Measurements from ENCODE around the gene RYR2. TPM values are rescaled to one million over a fixed set of nuclear protein-coding genes. Genes with fewer than 3 reads are reported as not detected.

Gene RYR2
- total and polyA plus RNA-seq, 2 of the 8 experiments (the other 6 are each of a cell fraction or from before 2014, with no cell fraction given) = 1.3 to 4.4 TPM

DNA sequence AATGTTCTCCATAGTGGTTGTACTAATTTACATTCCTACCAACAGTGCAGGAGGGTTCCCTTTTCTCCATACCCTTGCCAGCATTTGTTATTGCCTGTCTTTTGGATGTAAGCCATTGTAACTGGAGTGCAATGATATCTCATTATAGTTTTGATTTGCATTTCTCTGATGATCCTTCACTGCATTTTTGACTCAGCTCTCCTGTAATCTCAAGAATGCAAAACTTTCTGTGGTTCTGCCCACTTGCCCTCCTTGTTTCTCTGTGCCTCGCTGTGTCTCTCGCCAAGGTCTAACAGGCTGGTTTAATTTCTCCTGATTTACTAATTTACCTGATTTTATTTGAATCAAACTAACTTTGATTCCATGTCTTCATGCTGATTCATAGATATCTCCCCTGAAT is 440.8 kb downstream of the RYR2 start:
- no peaks in the 10 kb centered on the region for H3K23me2 ChIP-seq (ENCODE audit: low read depth, low read length)
- H2BK5ac ChIP-seq (ENCODE audit: low read depth, low read length) = no peak overlapping the region
- no peak overlapping the region for H4K8ac ChIP-seq (ENCODE audit: extremely low read depth, insufficient read depth, low read length)
- H3K79me1 ChIP-seq (ENCODE audit: low read depth, low read length) = no peaks in the 10 kb centered on the region
- H2AFZ ChIP-seq (ENCODE audit: low read length) = no peak overlapping the region
- H2BK15ac ChIP-seq (ENCODE audit: low read length) = no peak overlapping the region
- no peaks in the 10 kb centered on the region for H3K79me2 ChIP-seq (ENCODE audit: control insufficient read depth in 1 of 2, insufficient read depth in 2 of 2, low read length in 2 of 2)
- H3K4me2 ChIP-seq (ENCODE audit: insufficient read depth in 1 of 2, low read depth in 2 of 2, low read length in 2 of 2) = no peak overlapping the region
- DNase-seq (ENCODE audit: low read depth in 1 of 2, low spot score in 2 of 2) (no peak), FAIRE-seq (no peak)
- H3K27me3 ChIP-seq (replicated peaks in 1 of 4; ENCODE audit: control insufficient read depth in 3 of 4, extremely low read depth in 1 of 4, insufficient read depth in 3 of 4, low read length in 3 of 4) = no peaks in the 10 kb centered on the region
- no peak overlapping the region for H4K91ac ChIP-seq (replicated peaks; ENCODE audit: insufficient read length, low read length)
- no peak overlapping the region for H3K4ac ChIP-seq (replicated peaks; ENCODE audit: insufficient read length, low read depth, low read length)
- H3K23ac ChIP-seq (ENCODE audit: insufficient read length) = no peak overlapping the region
- no peaks in the 10 kb centered on the region for H3K4me1 ChIP-seq (replicated peaks in 1 of 4; ENCODE audit: control insufficient read depth in 3 of 4, insufficient read depth in 4 of 4, low read length in 3 of 4)
- ChIA-PET CTCF (ENCODE audit: partially characterized antibody) (no interaction called here), POLR2A (ENCODE audit: partially characterized antibody) (no interaction called here)
- no peak overlapping the region for H3K18ac ChIP-seq (ENCODE audit: extremely low read depth, low read length)
- no peak overlapping the region for H2BK20ac ChIP-seq (ENCODE audit: low read length)
- no peak overlapping the region for H3K4me3 ChIP-seq (ENCODE audit: extremely low read depth in 1 of 4, insufficient read depth in 2 of 4, low read depth in 3 of 4, low read length in 4 of 4)
- no peak overlapping the region for H3K27ac ChIP-seq (ENCODE audit: low read depth, low read length)
- no peak overlapping the region for H2BK120ac ChIP-seq (replicated peaks; ENCODE audit: low read depth, low read length)
- H2AK5ac ChIP-seq (ENCODE audit: low read depth, low read length) = no peak overlapping the region
- no peak overlapping the region for H3K14ac ChIP-seq (ENCODE audit: insufficient read length)
- no peak overlapping the region for H4K5ac ChIP-seq (ENCODE audit: insufficient read length, low read depth, low read length)
- no peaks in the 10 kb centered on the region for H3K36me3 ChIP-seq (ENCODE audit: control insufficient read depth in 2 of 4, insufficient read depth in 4 of 4, low read length in 3 of 4)
- no peak overlapping the region for H3K56ac ChIP-seq (replicated peaks; ENCODE audit: insufficient read length, low read depth, low read length)
- no peaks in the 10 kb centered on the region for H4K20me1 ChIP-seq (replicated peaks in 1 of 2; ENCODE audit: control insufficient read depth in 1 of 2, insufficient read depth in 2 of 2, low read length in 2 of 2)
- WGBS, 2 experiments (ENCODE audit: extremely low coverage in 1 of 2, insufficient coverage in 1 of 2, insufficient read length in 1 of 2, insufficient replicate concordance in 2 of 2, low coverage in 1 of 2, low lambda C conversion rate in 2 of 2, missing lambda C conversion rate in 1 of 2) = 100% methylated on average over 2 of the region's 2 CpGs; no CpG with 5 or more reads in 1 of the 2 experiments
- H2BK12ac ChIP-seq (ENCODE audit: low read depth, low read length) = no peak overlapping the region
- no peak overlapping the region for H3K9ac ChIP-seq (replicated peaks in 1 of 4; ENCODE audit: extremely low read depth in 1 of 4, low read depth in 3 of 4, low read length in 3 of 4)
- no peaks in the 10 kb centered on the region for H3K9me3 ChIP-seq (ENCODE audit: insufficient read depth in 2 of 2, low read depth in 1 of 2, low read length in 1 of 2)
- TF ChIP-seq CTBP2 (IDR thresholded peaks at IDR 0.05; ENCODE audit: borderline replicate concordance, insufficient read depth, insufficient read length, low read length) (no peak), FOSL1 (IDR thresholded peaks at IDR 0.05; ENCODE audit: insufficient read depth, low read depth, low read length) (no peak), CBX8 (IDR thresholded peaks at IDR 0.05; ENCODE audit: borderline replicate concordance, low read depth, low read length) (no peak), TCF12 (IDR thresholded peaks at IDR 0.05; ENCODE audit: low read depth, low read length) (no peak), HDAC6 (IDR thresholded peaks at IDR 0.05; ENCODE audit: low read depth, low read length) (no peak), MAX (IDR thresholded peaks at IDR 0.05) (no peak), HDAC2 (IDR thresholded peaks at IDR 0.05; ENCODE audit: borderline replicate concordance in 1 of 2, low read depth in 2 of 2, low read length in 2 of 2) (no peak), SP4 (IDR thresholded peaks at IDR 0.05; ENCODE audit: low read length) (no peak), TEAD4 (IDR thresholded peaks at IDR 0.05; ENCODE audit: low read depth, low read length) (no peak), EZH2 (IDR thresholded peaks at IDR 0.05; ENCODE audit: low read depth, low read length, severe bottlenecking) (no peak), SRF (IDR thresholded peaks at IDR 0.05; ENCODE audit: low read depth, low read length) (no peak), BRCA1 (IDR thresholded peaks at IDR 0.05; ENCODE audit: low read depth, low read length) (no peak), TAF7 (optimal IDR thresholded peaks at IDR 0.05; ENCODE audit: borderline replicate concordance, low read depth, low read length) (no peak), CHD2 (IDR thresholded peaks at IDR 0.05; ENCODE audit: low read length) (no peak), ASH2L (IDR thresholded peaks at IDR 0.05; ENCODE audit: low read length) (no peak), POLR2A (IDR thresholded peaks at IDR 0.05; ENCODE audit: control extremely low read depth in 1 of 2, low read depth in 2 of 2, low read length in 2 of 2) (no peak)
